GM21619 (cell line): ENCODE measurements around the gene RPL27A.

ENCODE experiments used
- ATAC-seq: cut with Tn5 transposase; IDR thresholded peaks from one replicate; pipeline ENCODE4 v1.9.1; 2021; ENCODE audit not compliant: unreplicated experiment

RPL27A gene

DNA sequence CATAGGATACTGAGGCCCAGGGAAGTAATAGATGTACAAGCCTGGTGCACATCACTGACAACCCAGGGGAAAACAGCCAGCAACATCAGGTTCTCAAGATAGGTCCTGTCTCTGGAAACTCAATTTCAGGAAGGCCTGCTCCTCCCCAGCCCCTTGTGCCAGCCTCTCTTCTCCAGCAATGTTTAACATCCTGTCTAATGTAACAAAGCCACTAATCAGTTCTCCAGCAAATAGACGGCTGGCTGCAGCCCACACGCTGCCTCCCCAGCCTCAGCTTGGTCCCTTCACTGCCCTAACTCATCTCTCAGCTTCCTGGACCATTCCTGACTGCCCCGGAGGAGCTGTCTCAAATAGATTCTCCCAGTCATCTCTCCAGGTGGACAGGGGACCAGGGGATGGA is 37.8 kb downstream of the RPL27A start:
- ATAC-seq: no peak

DNA sequence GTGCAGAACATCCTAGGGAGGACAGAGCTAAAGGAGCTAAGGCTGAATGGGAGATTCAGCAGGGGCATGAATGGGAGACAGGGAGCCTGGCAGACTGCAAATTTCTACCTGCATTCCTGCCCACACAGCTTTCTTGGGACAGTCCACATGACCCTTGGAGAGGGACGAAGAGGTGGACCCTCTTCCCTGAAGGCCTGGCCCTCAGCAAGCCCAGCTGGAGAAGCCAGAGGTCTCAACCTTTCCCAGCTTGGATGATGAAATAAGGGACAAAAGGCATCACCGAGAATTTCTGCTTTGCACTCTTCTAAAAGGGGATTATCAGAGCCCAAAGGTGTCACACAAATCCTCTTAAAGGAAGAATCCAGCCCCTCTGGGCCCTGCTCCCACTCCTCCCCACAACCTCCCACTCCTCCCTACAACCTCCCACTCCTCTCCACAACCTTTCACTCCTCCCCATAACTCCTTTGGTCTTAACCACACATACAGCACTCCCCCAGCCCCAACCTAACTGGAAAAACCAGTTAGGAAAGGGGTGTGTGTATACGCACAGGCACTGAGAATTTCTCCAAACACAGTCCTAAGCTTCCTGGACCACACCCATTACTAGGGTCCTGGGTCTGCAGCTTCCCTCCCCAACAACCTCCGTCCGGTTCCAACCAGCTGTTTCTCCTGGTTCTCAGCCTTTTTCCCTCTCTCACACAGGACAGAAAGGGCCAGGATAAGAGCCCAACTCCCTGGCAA is 38.4 kb downstream of the RPL27A start:
- no peak for ATAC-seq

DNA sequence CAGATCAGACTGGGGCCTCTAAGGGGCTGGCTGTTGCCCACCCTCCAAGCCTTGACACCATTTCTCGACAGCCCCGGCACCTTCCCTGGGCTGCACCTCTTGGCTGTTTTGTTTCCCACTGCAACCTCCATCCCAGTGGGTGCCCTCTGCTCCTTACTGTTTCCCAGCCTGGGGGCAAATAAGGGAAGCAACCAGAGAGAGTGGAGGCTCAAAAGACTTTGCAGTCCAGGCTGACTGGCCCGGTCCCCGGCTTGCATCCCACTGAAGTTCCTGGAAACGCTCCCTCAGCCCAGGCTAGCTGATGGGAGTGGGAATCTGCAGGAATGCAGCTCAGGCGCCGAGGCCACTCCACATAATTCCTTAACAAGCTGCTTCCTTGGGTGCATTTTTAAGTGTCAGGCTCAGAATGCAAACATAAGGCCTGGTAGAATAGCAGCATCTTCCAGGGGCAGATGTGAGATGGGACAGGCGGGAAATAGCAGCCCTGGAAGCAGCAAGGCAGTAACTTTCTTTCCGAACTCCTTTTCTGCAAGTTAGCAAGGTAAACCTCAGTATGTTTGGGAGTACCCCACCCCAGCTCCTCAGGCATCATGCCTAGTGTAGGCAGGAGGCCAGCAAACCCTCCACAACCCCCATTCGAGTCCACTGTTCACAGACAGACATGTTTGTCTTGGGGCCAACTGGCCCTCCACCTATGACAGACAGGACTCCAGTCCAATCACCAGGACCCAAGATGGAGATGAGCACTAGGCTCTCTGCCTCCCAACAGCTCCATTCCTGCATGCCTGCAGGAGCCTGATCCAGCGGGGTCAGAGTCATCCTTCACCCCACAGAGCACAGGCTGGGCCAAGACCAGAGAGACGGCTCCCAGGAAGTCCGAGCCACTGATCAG is 39.3 kb downstream of the RPL27A start:
- no peak for ATAC-seq

DNA sequence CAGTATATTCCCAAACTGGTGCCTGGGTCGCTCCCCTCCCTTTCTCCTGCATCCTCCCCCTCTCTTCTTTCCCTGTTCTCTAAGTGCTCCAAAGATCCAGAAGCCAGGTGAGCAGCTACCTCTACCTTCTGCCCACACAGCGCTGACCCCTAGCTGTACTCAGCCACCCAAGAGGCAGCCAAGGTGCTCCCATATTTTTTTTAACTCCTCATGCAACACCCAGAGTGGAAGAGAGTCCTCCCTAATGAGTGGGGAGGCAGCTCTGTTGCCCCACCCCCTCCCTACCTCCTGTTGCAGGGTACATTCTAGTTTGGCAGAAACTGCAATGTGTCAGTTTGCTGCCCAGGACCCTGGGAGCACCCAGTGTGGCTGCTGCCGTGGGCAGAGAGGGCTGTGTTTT is 40.2 kb downstream of the RPL27A start:
- ATAC-seq: no peak

DNA sequence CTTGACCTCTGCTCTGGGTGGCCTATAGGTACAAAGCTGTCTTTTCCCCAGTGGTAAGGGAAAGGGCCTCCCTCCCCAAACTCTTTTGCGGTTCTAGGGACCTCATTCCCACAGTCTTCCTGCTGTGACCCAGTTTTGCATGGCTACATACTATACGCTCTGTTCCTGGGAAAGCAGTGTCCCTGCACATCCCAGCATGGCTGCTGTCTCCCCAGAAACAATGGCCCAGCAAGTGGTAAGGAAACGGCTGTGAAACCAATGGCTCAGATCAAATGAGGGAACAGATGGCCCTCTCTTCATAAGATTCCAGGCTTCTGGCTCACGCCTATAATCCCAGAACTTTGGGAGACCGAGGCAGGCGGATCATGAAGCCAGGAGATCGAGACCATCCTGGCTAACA is 41.1 kb downstream of the RPL27A start:
- ATAC-seq: no peak

DNA sequence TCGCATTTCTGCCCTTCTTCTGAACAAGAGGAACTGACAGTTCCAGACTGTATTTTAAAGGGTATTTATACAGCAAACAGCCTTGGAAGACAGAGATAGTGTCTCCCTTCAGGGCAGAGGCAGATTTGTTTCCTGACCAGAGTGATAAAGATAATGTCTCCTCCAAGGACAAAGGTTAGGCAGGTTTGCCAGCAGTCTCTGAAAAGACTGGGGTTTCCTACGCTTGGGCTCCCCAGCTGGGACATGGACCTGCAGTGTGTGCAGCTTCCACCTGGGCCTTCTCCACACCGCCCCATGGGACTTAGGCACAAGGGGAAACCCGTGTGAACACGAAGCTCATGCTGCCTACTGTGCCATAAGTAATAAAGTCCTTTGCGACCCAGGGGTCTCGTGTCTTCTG is 42.1 kb downstream of the RPL27A start:
- no peak for ATAC-seq

DNA sequence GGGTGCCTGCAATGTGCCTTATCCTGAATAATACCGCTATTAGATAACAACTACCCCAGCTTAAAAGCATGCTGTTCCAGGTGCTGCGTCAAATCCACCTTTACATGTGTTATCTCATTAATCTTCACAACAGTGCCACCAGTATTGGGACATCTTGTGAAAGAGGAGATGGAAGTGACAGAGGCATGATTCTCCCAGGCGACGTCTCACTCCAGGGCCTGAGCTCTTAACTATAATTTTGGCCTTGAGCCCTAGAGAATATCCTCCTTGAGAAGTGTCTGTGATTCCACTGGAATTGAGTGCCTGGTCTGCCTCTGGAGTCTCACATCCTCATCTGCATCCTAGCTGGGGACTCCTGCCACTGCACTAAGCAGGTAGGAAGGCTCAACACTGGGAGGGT is 43.8 kb downstream of the RPL27A start:
- ATAC-seq: no peak

DNA sequence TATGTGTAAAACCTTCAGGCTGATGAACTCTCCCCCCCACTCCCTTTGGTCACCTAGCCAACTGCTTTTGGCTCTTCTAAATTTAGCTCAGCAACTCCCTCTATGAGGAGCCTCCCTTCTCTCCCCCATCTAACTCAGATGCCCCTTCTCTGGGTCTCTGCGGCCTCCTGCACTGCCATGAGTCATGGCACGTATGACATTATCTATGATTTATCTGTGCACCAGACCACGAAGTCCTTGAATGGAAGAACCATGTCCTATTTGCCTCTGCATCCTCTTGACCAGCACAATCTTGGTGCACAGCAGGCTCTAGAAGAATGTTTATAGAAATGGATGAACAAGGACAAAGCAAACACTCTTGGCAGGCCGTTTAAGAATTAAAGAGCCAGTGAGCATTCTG is 46.0 kb downstream of the RPL27A start:
- ATAC-seq: no peak

DNA sequence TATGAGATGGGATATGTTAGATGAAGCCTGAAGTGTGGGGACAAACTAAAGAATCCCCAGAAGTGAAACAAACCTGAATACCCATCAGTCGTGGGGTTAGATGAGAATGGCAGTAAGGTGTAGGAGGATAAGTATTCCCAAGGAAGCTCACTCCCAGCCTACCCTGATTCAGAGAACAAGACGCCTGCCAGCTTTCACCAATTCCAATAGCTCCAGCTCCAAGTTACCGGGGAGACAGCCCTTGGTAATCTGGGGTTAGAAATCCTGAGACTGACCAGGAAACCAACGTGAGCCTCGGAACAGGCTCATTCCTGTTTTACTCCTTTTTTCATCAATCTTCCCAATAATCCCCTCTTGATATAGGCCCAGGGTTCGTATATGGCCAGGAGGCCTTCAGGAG is 46.5 kb downstream of the RPL27A start:
- ATAC-seq: no peak

DNA sequence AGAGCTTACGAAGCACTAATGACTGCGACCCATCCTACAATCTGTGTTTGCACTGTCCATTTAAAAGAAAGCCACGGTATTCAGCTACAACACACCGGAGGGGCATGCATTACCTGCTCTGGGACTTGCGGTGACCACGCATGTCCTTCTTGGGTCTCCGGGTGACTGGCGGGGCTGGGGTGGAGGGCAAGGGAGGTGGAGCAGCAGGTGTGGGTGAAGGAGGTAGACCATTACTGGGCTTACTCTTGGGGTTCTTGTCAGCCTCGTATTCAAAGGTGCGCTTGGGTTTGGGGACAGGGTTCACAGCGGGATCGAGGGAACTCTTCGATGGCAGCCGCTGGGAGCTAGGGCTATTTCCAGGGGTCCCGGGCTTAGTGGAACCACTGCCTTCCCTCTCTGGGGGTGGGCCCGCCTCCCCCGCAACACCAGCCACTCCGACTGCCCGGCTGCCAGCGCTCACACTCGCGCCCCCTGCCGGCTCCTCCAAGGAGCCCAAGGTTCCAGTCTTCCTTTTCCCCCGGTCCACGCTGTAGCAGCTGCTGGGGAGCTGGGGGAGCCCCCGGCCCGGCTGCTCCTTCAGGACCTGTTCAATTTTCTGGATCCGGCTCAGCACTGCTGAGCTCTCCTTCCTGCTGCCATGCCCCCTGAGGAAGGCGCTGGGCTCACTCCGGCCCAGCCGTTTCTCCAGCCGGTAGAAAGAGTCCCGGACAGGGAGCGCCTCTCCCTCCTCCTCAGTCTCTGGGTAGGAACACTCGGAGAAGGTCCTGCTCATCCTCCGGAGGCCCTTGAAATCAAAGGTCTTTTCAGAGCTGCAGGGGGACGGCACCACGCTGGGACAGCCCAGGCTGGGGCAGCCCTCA is 47.5 kb downstream of the RPL27A start:
- no peak for ATAC-seq

DNA sequence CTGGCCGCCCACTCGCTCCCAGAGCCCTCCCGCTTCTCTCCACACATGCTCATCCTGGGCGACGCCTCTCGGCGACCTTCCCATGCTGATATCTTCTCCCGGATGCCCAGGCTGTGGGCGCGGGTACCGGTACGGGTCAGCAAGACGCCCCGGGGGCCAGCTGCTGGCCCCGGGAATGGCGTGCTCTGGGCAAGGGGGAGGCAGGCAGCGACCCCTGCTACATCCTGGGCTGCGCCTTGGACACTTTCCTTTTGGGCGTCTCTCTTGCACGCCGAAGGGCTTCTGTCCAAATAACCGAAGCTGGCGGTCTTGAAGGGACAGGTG is 48.1 kb downstream of the RPL27A start:
- no peak for ATAC-seq

DNA sequence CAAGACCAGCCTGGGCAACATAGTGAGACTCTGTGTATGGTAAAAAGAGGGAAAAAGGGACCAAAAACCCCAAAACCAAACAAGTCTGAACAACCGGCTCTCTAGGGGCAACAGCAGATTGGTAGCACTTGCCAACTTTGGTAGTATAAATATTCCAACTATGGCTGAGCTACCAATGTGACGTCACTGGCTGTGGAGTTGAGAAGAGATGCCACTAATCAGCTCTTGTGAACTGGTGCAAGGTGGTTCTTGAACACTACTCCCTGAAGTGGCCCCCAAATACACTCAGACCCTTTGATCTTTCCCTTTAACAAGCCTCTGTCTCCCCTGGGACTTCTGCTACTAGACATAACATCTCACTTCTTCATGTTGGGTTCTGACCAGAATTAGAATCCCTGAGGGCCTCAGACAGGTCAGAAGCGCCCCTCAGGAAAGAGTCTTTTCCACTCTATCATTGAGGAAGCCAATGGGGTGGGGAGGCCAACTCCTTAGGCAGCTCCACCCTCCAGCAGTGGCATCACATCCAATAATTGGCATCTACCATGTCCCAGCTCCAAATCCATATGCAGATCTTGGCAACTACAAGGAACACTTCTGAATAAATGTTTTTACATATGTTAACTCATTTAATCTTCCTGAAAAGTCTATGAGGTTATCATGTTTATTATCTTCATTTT is 49.2 kb downstream of the RPL27A start:
- peak; percentile 44 for ATAC-seq

DNA sequence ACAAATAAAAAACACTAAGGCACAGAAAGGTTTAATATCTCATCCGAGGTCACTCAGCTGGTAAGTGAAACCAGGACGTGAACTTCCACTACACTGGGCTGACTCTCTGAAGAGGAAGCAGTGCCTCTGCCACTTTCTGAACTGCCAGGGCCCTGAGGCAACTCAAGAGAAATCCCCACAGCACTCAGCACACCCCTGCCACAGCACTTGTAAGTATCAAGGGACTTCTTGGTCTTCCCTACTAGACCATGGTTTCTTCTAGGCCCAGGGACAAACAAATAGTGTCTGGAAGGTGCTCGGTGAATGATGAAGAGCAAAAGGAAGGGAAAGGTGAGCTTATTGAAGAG is 49.7 kb downstream of the RPL27A start:
- peak; percentile 82 for ATAC-seq

DNA sequence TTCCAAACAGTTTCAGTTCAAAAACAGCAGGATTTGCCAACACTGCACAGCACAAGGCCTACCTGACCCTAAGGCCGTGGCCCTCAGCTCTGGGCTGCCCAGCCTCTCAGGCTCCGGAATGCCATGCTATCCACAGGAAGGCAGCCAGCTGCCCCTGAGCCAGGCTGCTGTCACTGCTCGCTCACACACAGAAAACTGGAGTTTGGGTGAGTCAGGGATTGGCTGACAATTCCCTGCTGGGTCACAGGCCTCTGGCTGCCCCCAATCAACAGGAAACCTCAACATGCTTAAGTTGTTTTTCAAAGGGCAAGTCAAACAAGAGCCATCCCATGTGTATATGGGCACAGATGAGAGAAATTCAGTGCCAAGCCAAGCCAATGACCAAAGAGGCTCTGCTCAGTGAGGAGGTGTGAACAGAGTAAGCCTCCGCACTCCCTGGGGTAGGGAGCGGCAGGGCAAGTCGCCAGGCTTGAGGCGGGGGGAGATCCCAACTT is 50.2 kb downstream of the RPL27A start:
- peak; percentile 13 for ATAC-seq

DNA sequence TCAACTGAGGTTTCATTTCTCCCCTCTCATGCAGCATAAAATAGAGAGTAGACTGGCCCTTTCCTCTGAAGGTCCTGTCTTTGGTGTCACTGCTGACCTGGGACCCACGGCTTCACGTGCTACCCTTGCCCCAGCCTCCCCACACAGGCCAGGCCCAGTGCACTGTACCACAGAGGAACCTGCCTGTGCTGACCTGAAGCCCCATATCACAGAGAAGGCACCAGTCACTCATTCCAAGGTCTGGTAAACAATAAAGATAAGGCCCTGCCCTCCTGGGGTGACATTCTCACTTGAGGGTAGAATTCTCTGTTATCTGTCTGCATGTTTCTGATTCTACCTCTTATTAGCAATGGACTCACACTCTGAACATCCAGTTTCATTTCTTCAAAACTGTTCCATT is 51.3 kb downstream of the RPL27A start:
- no peak for ATAC-seq

DNA sequence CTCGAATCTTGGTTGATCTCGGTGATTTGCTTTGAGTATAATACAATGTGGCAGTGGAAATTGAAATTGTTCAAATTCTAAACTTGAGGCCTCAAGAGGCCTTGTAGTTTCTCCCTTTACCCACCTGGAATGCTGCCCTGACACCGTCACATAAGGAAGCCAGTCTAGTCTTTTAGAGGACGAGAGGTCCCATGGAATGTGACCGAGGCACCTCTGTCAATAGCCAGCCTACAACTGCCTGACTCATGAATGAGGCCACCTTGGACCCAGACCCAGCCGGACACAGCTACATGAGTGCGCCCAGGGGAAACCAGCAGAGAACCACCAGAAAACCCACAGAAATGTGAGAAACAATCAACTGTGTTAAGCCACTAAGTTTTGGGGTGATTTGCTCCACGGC is 52.5 kb downstream of the RPL27A start:
- ATAC-seq: no peak

DNA sequence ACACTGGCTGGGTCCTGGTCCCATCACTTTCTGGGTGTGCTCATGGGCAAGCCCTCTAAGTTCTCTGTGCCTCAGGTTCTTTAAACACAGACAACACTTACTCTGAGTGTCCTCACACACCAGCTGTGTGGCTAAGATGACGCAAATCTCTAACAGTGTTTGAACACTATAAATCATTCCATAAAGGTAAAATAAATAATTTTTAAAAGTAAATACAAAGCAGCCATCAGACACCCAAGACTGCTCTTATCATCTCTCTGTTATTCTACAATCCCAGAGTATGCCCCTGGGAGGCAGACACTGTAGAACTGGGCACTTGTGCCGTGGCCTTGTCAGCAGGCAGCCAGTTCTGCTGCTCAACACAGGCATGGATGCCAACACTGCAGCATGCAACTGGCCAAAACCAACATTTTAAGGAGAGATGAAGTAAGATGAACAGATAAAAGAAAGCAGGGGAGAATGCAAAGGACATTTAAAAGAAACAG is 56.8 kb downstream of the RPL27A start:
- ATAC-seq: no peak
